ENCODE results near the gene ACTN3.

Gene ACTN3

GRCh38 chr11:66607126-66607834 lies 60.6 kb downstream of the ACTN3 start:
- H3K4me3 ChIP-seq (ENCODE audit: low read depth, low read length) = no peak overlapping the region
- no peaks in the 10 kb centered on the region for H3K27me3 ChIP-seq (ENCODE audit: insufficient read depth, low read depth, severe bottlenecking)
- H3K27ac ChIP-seq = no peak overlapping the region
- no peaks in the 10 kb centered on the region for H3K36me3 ChIP-seq
- no peak for DNase-seq
- H3K9me3 ChIP-seq (ENCODE audit: severe bottlenecking) = peaks cover 20% of the 10 kb centered on the region
- no peak for TF ChIP-seq CTCF (IDR thresholded peaks at IDR 0.05; ENCODE audit: low read depth, low read length)

- peak; percentile 76 for DNase-seq
- H3K9me3 ChIP-seq (ENCODE audit: severe bottlenecking) = peaks cover 20% of the 10 kb centered on the region
- H3K27ac ChIP-seq = no peak overlapping the region
- H3K27me3 ChIP-seq (ENCODE audit: insufficient read depth, low read depth, severe bottlenecking) = no peaks in the 10 kb centered on the region
- no peak for TF ChIP-seq CTCF (IDR thresholded peaks at IDR 0.05; ENCODE audit: low read depth, low read length)
- H3K4me3 ChIP-seq (ENCODE audit: low read depth, low read length) = no peak overlapping the region
- H3K36me3 ChIP-seq = no peaks in the 10 kb centered on the region
These were observed 63.3 kb downstream of the ACTN3 start for GRCh38 chr11:66609721-66610617.

- DNase-seq = no peak
- H3K27me3 ChIP-seq (ENCODE audit: insufficient read depth, low read depth, severe bottlenecking) = no peaks in the 10 kb centered on the region
- no peak for TF ChIP-seq CTCF (IDR thresholded peaks at IDR 0.05; ENCODE audit: low read depth, low read length)
- no peak overlapping the region for H3K27ac ChIP-seq
- peaks cover 10% of the 10 kb centered on the region for H3K36me3 ChIP-seq
- peaks cover 20% of the 10 kb centered on the region for H3K9me3 ChIP-seq (ENCODE audit: severe bottlenecking)
- H3K4me3 ChIP-seq (ENCODE audit: low read depth, low read length) = no peak overlapping the region
These were observed 65.8 kb downstream of the ACTN3 start for GRCh38 chr11:66612458-66612857.

All from WERI-Rb-1 (cell line).